ENCODE results near the gene WNT9B. TPM values are rescaled to one million over a fixed set of nuclear protein-coding genes. Genes with fewer than 3 reads are reported as not detected.

Gene WNT9B
- total and polyA plus RNA-seq, 2 donors, result 0.02 to 0.05 TPM

- Histone ChIP-seq H3K36me3 (ENCODE audit: control insufficient read depth in 2 of 2, insufficient read depth in 2 of 2, low read length in 1 of 2) (no peaks in the 10 kb centered on the region), H3K27me3 (ENCODE audit: control insufficient read depth in 2 of 2, insufficient read depth in 1 of 2, low read length in 1 of 2) (no peaks in the 10 kb centered on the region), H3K27ac (ENCODE audit: low read depth in 1 of 2, low read length in 1 of 2) (no peak overlapping the region), H3K9me3 (ENCODE audit: control insufficient read depth in 2 of 2, insufficient read depth in 1 of 2, low read length in 1 of 2) (no peaks in the 10 kb centered on the region), H3K4me1 (ENCODE audit: control insufficient read depth in 2 of 2, insufficient read depth in 2 of 2, low read length in 2 of 2) (peaks cover 6 to 13% of the 10 kb centered on the region in 2 donors), H3K4me3 (ENCODE audit: low read length in 2 of 2) (no peak overlapping the region)
- DNase-seq (ENCODE audit: low read depth in 6 of 9, low spot score in 9 of 9), result no peak
- WGBS, result 94% methylated on average over 8 of the region's 8 CpGs
Observed at GRCh38 chr17:46882666-46883065, 31.3 kb downstream of the WNT9B start.

GRCh38 chr17:46883871-46884520 is 32.6 kb downstream of the WNT9B start:
- DNase-seq (ENCODE audit: low read depth in 6 of 9, low spot score in 9 of 9), result no peak
- no peak overlapping the region for H3K4me3 ChIP-seq (ENCODE audit: low read length in 2 of 2)
- no peaks in the 10 kb centered on the region for H3K36me3 ChIP-seq (ENCODE audit: control insufficient read depth in 2 of 2, insufficient read depth in 2 of 2, low read length in 1 of 2)
- no peak overlapping the region for H3K27ac ChIP-seq (ENCODE audit: low read depth in 1 of 2, low read length in 1 of 2)
- H3K4me1 ChIP-seq (ENCODE audit: control insufficient read depth in 2 of 2, insufficient read depth in 2 of 2, low read length in 2 of 2), result peaks cover 0 to under 1% of the 10 kb centered on the region in 2 donors
- WGBS, result 92% methylated on average over 19 of the region's 19 CpGs
- no peaks in the 10 kb centered on the region for H3K27me3 ChIP-seq (ENCODE audit: control insufficient read depth in 2 of 2, insufficient read depth in 1 of 2, low read length in 1 of 2)
- no peaks in the 10 kb centered on the region for H3K9me3 ChIP-seq (ENCODE audit: control insufficient read depth in 2 of 2, insufficient read depth in 1 of 2, low read length in 1 of 2)

- 93% methylated on average over 7 of the region's 7 CpGs for WGBS
- H3K4me3 ChIP-seq (ENCODE audit: low read length in 2 of 2), result no peak overlapping the region
- no peaks in the 10 kb centered on the region for H3K27me3 ChIP-seq (ENCODE audit: control insufficient read depth in 2 of 2, insufficient read depth in 1 of 2, low read length in 1 of 2)
- DNase-seq (ENCODE audit: low read depth in 6 of 9, low spot score in 9 of 9), result no peak
- no peaks in the 10 kb centered on the region for H3K36me3 ChIP-seq (ENCODE audit: control insufficient read depth in 2 of 2, insufficient read depth in 2 of 2, low read length in 1 of 2)
- H3K27ac ChIP-seq (ENCODE audit: low read depth in 1 of 2, low read length in 1 of 2), result no peak overlapping the region
- H3K4me1 ChIP-seq (ENCODE audit: control insufficient read depth in 2 of 2, insufficient read depth in 2 of 2, low read length in 2 of 2), result no peaks in the 10 kb centered on the region
- H3K9me3 ChIP-seq (ENCODE audit: control insufficient read depth in 2 of 2, insufficient read depth in 1 of 2, low read length in 1 of 2), result no peaks in the 10 kb centered on the region
Observed at GRCh38 chr17:46884552-46884951, 33.2 kb downstream of the WNT9B start.

- no peak for DNase-seq (ENCODE audit: low read depth in 6 of 9, low spot score in 9 of 9)
- 92% methylated on average over 10 of the region's 10 CpGs for WGBS
- Histone ChIP-seq H3K4me3 (ENCODE audit: low read length in 2 of 2) (no peak overlapping the region), H3K36me3 (ENCODE audit: control insufficient read depth in 2 of 2, insufficient read depth in 2 of 2, low read length in 1 of 2) (no peaks in the 10 kb centered on the region), H3K9me3 (ENCODE audit: control insufficient read depth in 2 of 2, insufficient read depth in 1 of 2, low read length in 1 of 2) (no peaks in the 10 kb centered on the region), H3K27ac (ENCODE audit: low read depth in 1 of 2, low read length in 1 of 2) (no peak overlapping the region), H3K4me1 (ENCODE audit: control insufficient read depth in 2 of 2, insufficient read depth in 2 of 2, low read length in 2 of 2) (no peaks in the 10 kb centered on the region), H3K27me3 (ENCODE audit: control insufficient read depth in 2 of 2, insufficient read depth in 1 of 2, low read length in 1 of 2) (peaks cover 0 to 4% of the 10 kb centered on the region in 2 donors)
Observed at GRCh38 chr17:46885415-46886309, 34.3 kb downstream of the WNT9B start.

GRCh38 chr17:46886310-46886663 is 34.9 kb downstream of the WNT9B start:
- Histone ChIP-seq H3K4me3 (ENCODE audit: low read length in 2 of 2) (no peak overlapping the region), H3K9me3 (ENCODE audit: control insufficient read depth in 2 of 2, insufficient read depth in 1 of 2, low read length in 1 of 2) (no peaks in the 10 kb centered on the region), H3K27ac (ENCODE audit: low read depth in 1 of 2, low read length in 1 of 2) (no peak overlapping the region), H3K4me1 (ENCODE audit: control insufficient read depth in 2 of 2, insufficient read depth in 2 of 2, low read length in 2 of 2) (no peaks in the 10 kb centered on the region), H3K36me3 (ENCODE audit: control insufficient read depth in 2 of 2, insufficient read depth in 2 of 2, low read length in 1 of 2) (no peaks in the 10 kb centered on the region), H3K27me3 (ENCODE audit: control insufficient read depth in 2 of 2, insufficient read depth in 1 of 2, low read length in 1 of 2) (peaks cover 0 to 7% of the 10 kb centered on the region in 2 donors)
- 96% methylated on average over 1 of the region's 1 CpG for WGBS
- DNase-seq (ENCODE audit: low read depth in 6 of 9, low spot score in 9 of 9), result no peak

GRCh38 chr17:46887717-46888116 is 36.3 kb downstream of the WNT9B start:
- Histone ChIP-seq H3K4me1 (ENCODE audit: control insufficient read depth in 2 of 2, insufficient read depth in 2 of 2, low read length in 2 of 2) (no peaks in the 10 kb centered on the region), H3K9me3 (ENCODE audit: control insufficient read depth in 2 of 2, insufficient read depth in 1 of 2, low read length in 1 of 2) (no peaks in the 10 kb centered on the region), H3K27ac (ENCODE audit: low read depth in 1 of 2, low read length in 1 of 2) (no peak overlapping the region), H3K36me3 (ENCODE audit: control insufficient read depth in 2 of 2, insufficient read depth in 2 of 2, low read length in 1 of 2) (no peaks in the 10 kb centered on the region), H3K4me3 (ENCODE audit: low read length in 2 of 2) (no peak overlapping the region), H3K27me3 (ENCODE audit: control insufficient read depth in 2 of 2, insufficient read depth in 1 of 2, low read length in 1 of 2) (peaks cover 0 to 9% of the 10 kb centered on the region in 2 donors)
- WGBS, result over 99% methylated on average over 3 of the region's 3 CpGs
- DNase-seq (ENCODE audit: low read depth in 6 of 9, low spot score in 9 of 9), result no peak

GRCh38 chr17:46888727-46889126 is 37.3 kb downstream of the WNT9B start:
- DNase-seq (ENCODE audit: low read depth in 6 of 9, low spot score in 9 of 9), result no peak
- Histone ChIP-seq H3K27me3 (ENCODE audit: control insufficient read depth in 2 of 2, insufficient read depth in 1 of 2, low read length in 1 of 2) (peaks cover 0 to 9% of the 10 kb centered on the region in 2 donors), H3K4me3 (ENCODE audit: low read length in 2 of 2) (no peak overlapping the region), H3K4me1 (ENCODE audit: control insufficient read depth in 2 of 2, insufficient read depth in 2 of 2, low read length in 2 of 2) (no peaks in the 10 kb centered on the region), H3K9me3 (ENCODE audit: control insufficient read depth in 2 of 2, insufficient read depth in 1 of 2, low read length in 1 of 2) (no peaks in the 10 kb centered on the region), H3K27ac (ENCODE audit: low read depth in 1 of 2, low read length in 1 of 2) (no peak overlapping the region), H3K36me3 (ENCODE audit: control insufficient read depth in 2 of 2, insufficient read depth in 2 of 2, low read length in 1 of 2) (no peaks in the 10 kb centered on the region)
- WGBS, result 94% methylated on average over 1 of the region's 1 CpG

- H3K36me3 ChIP-seq (ENCODE audit: control insufficient read depth in 2 of 2, insufficient read depth in 2 of 2, low read length in 1 of 2), result no peaks in the 10 kb centered on the region
Observed at GRCh38 chr17:46889519-46889918, 38.1 kb downstream of the WNT9B start.

GRCh38 chr17:46889992-46890564 is 38.7 kb downstream of the WNT9B start:
- no peak overlapping the region for H3K27ac ChIP-seq (ENCODE audit: low read depth in 1 of 2, low read length in 1 of 2)
- no peak overlapping the region for H3K4me3 ChIP-seq (ENCODE audit: low read length in 2 of 2)
- H3K4me1 ChIP-seq (ENCODE audit: control insufficient read depth in 2 of 2, insufficient read depth in 2 of 2, low read length in 2 of 2), result no peaks in the 10 kb centered on the region
- H3K27me3 ChIP-seq (ENCODE audit: control insufficient read depth in 2 of 2, insufficient read depth in 1 of 2, low read length in 1 of 2), result peaks cover 0 to 16% of the 10 kb centered on the region in 2 donors
- no peak for DNase-seq (ENCODE audit: low read depth in 6 of 9, low spot score in 9 of 9)
- H3K36me3 ChIP-seq (ENCODE audit: control insufficient read depth in 2 of 2, insufficient read depth in 2 of 2, low read length in 1 of 2), result no peaks in the 10 kb centered on the region
- H3K9me3 ChIP-seq (ENCODE audit: control insufficient read depth in 2 of 2, insufficient read depth in 1 of 2, low read length in 1 of 2), result no peaks in the 10 kb centered on the region
- 87% methylated on average over 13 of the region's 13 CpGs for WGBS

More at GRCh38 chr17:46889519-46889918, 38.1 kb downstream of the WNT9B start:
- no peak overlapping the region for H3K27ac ChIP-seq (ENCODE audit: low read depth in 1 of 2, low read length in 1 of 2)
- H3K4me1 ChIP-seq (ENCODE audit: control insufficient read depth in 2 of 2, insufficient read depth in 2 of 2, low read length in 2 of 2), result no peaks in the 10 kb centered on the region
- DNase-seq (ENCODE audit: low read depth in 6 of 9, low spot score in 9 of 9), result no peak
- no peak overlapping the region for H3K4me3 ChIP-seq (ENCODE audit: low read length in 2 of 2)
- peaks cover 0 to 12% of the 10 kb centered on the region in 2 donors for H3K27me3 ChIP-seq (ENCODE audit: control insufficient read depth in 2 of 2, insufficient read depth in 1 of 2, low read length in 1 of 2)
- no peaks in the 10 kb centered on the region for H3K9me3 ChIP-seq (ENCODE audit: control insufficient read depth in 2 of 2, insufficient read depth in 1 of 2, low read length in 1 of 2)
- WGBS, result 96% methylated on average over 4 of the region's 4 CpGs

Measured in thymus (tissue), 11 donors.